Embryonic facial prominence (tissue), 1 donor: ENCODE results near the gene SCN5A.

Experiments
- DNase-seq: peaks from one replicate; pipeline ENCODE4 v3.0.0-alpha.2; 2016; ENCODE audit errors: extremely low spot score

The SCN5A gene

DNA sequence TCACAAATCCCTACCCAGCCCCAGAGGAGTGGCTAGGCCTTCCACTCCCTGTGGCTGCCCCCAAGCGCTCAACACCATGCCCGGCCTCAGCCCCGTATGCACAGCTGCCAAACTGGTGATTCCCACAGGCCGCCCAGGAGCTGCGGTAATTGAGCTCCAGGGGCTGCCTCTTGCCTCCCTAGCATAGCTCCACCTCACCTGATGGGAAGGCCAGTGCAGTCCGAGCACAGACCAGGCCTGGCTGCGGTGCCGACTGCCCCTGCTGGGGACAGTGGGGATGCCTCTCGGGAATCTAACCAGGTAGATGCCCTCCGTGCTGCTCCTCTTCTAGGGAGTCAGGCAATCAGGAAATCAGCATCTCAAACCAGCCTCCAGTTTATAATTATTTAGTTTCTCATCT is 25.9 kb downstream of the SCN5A start:
- DNase-seq, result no peak

DNA sequence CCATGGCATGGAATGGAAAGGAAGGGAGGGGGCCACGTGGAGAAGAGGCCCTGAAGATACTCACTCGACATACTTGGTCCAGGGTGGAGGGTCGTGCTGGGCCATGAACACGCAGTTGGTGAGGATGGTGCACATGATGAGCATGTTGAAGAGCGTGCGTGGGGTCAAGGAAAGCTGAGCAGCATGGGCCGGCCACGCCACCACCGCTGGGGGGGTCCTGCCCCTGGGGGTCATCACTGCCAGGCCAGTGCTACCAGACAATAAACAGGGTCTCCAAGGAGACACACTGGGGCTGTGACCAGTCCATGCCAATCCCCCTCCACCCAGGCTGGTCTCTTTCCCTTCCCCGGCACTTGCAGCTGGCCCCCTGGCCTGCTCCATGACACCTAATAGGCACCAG is 27.2 kb downstream of the SCN5A start:
- no peak for DNase-seq

- DNase-seq, result no peak
Measured at GRCh38 chr3:38620236-38620635, 29.3 kb downstream of the SCN5A start.

DNA sequence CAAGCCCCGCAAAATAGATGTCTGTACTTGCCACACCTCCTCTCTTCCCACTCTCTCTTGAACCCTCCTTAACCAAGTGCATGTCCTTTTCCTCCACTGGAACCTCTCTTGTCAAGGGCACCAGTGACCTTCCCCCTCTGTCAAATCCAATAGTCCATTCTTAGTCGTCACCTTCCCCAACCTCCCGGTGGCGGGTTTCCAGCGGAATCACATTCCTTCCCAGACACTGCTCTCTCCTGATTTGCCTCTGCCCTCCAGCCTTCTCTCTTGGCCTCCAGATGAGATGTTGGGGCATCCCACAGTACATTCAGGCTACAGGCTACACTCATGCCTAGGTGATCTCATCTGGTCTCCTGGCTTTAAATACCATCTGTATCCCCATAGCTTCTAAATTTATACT is 31.1 kb downstream of the SCN5A start:
- DNase-seq, result no peak

- no peak for DNase-seq
Measured at GRCh38 chr3:38617586-38617985, 31.9 kb downstream of the SCN5A start.

GRCh38 chr3:38617137-38617536 is 32.4 kb downstream of the SCN5A start:
- no peak for DNase-seq

DNA sequence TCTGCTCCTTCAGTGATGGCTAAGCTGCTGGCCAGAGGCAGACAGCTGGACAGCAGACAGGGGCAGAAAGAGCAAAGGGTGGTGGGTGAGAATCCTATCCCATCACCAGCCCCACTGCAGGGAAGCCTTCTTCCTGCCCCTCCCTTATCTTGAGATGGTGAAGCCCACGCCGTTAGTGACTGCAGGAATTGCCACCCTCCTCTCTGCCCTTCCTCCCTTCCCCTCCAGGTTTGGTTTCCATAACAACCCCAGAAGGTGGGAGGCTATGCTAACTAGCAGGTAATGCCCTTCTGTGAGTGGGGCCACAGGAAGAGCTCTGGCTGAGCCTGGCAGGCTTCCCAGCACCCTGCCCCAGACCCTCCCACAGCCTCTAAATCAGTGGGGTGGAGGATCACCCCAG is 32.8 kb downstream of the SCN5A start:
- DNase-seq, result no peak

DNA sequence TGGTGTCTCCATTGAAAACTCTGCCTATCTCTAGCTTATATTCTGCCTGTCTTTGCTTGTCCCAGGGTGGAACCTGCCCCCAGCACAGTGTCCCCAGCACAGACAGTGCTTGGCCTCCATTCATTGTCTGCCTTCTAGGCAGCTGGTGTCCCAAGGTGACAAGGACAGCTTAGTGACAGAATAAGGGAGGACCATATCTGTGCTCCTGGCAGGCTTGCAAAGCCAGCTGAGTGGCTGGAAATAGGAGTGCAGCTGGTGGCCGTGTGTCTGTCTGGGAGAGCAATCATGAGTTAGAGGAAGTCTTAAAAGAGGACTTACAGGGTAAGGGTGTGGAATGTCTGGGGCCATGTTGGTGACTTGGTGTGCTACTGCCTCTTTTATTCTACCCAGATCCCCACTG is 33.4 kb downstream of the SCN5A start:
- no peak for DNase-seq

GRCh38 chr3:38614651-38615352 is 34.7 kb downstream of the SCN5A start:
- DNase-seq, result no peak

DNA sequence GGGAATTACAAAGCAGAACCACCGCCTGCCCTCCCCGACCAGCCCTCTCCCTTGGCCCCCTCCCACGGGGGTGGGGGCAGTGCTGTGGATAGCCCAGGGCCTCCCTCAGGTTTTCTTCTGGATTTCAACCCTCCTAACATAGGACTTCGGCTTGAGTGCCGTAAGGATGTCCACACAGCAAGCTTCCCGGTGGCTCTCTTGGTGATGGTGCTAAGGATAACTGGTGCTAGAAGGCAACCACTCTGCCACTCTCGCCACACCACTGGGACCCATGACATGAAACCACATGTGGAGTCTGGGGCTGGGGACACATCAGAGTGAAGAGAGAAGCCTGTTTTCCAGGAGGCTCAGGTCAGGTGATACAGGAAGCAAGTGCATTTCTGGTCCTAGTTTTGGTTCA is 35.4 kb downstream of the SCN5A start:
- DNase-seq, result no peak

DNA sequence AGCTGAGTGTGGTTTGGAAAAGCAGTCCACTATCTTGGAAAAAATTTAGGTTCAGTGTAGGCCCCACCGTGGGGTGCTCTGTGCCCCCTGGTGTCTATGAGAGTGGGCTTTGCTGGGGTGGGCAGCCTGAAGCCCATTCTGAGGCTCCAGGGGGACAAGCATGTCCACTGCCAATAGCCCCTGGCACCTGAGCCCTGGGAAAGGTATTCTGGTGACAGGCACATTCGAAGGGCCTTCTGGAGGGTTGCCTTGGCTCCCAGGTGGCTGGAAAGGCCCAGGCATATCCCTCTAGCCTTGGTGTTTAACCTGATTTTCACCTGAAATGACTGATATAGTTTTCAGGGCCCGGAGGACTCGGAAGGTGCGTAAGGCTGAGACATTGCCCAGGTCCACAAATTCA is 36.1 kb downstream of the SCN5A start:
- DNase-seq, result no peak

DNA sequence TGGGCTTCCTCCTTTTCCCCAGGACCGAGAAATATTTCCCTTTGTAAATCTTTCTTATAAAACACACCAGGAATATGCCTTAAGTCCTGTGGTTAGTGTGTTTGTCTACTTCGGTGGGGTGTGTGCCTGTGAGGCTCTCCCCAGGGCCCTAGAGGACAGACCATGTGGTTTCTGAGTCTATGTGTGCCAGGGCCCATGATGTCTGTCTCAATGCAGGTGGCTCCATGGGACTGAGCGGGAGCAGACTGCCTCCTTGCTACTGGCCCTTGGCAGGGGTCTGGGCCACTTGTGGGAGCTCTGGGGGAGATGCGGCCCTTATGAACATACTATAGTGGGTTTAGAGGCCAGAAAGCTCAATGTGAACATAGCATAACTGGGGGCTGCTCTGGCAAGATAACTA is 37.6 kb downstream of the SCN5A start:
- no peak for DNase-seq

DNA sequence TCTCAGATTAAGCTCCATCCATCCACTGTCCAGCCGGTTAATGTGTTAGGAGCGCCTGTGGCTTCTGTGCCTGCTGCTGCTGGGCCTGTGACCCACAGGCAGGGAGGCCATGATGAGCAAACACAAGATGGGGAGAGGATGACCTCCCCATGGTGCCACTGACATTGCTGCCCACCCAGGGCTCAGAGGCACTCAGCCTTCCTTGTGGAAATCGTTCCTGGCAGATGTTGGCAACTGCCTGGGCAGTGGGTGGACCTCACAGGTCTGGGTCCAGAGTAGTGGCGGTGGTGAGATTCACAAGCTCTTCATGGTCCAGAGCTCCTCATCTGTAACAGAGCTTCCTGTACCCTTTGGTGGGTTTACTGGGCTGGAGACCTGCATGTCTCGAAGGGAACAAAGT is 38.6 kb downstream of the SCN5A start:
- no peak for DNase-seq

GRCh38 chr3:38610436-38610835 is 39.1 kb downstream of the SCN5A start:
- DNase-seq, result no peak

DNA sequence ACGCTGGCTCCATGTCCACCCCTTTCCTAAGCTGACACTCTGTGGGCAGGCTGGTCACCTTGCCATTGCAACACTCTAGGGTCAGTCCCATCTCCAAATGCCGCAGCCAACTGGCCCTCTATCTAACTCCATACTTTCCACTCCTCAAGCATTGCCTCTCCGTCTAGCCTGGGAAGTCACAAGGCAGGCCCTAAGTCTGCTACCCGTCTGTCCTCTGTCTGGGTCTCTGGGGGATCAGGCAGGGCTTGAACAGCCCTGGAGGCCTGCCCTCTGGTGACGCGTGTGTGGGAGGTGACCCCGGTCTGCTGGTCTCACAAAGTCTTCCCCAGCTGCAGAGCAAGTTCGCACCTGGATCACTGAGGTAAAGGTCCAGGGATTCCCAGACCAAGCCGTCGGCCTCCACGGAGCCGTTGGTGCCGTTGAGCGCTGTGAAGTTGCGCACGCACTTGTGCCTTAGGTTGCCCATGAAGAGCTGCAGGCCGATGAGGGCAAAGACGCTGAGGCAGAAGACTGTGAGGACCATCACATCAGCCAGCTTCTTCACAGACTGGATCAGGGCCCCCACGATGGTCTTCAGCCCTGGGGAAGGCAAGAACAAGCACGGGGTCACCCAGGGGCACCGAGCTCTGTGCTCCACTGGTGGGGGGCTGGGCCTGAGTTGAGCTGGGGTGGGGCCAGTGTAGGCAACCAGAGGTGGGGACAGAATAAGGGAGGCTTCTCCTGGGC is 39.9 kb downstream of the SCN5A start:
- no peak for DNase-seq

GRCh38 chr3:38608961-38609360 is 40.5 kb downstream of the SCN5A start:
- no peak for DNase-seq

DNA sequence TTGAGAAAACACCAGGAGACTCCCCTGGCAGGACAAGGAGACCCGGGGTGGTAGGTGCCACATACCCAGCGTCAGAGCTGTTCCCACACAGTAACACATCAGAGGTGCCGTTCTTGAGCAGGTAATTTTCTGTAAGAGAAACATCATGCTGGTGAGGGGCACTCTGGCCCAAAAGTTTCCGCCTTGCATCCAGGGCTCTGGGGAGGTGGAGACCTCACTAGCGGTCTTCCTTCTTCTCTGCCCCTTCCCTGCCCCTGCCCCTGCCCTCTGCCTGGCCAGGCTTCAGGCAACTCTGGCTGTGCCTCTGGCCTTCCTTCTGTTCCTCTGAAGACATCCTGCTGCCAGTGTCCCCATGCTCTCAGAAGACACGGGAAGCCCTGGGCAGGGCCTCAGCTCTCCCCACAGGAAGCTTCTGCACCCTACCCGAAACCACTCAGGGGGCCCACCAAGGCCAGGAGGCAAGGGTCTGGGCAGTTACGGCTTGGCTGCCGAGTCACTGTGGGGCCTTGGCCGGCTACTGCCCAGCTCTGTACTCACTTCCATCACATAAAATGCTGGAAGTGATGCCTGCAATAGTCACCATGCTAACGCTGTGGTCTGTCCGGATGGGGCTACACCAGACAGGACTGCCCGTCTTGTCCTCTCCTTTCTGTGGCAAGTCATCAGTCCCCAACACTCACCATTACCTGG is 41.3 kb downstream of the SCN5A start:
- DNase-seq, result no peak

GRCh38 chr3:38606561-38606960 is 42.9 kb downstream of the SCN5A start:
- no peak for DNase-seq

DNA sequence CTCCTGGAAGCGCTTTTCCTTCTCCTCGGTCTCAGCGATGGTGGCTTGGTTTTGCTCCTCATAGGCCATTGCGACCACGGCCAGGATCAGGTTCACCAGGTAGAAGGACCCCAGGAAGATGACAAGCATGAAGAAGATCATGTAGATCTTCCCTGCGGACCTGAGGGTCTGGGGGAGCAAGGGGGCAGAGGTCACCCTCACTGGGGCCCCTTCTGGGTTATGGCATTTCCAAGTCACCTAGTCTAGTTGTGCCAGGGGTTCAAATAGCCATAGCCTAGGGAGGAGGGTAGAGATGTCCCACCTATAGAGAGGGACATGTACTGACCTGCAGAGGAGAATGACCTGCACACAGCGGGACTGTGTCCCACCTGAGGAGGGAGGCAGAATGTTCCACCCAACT is 43.5 kb downstream of the SCN5A start:
- DNase-seq, result no peak

DNA sequence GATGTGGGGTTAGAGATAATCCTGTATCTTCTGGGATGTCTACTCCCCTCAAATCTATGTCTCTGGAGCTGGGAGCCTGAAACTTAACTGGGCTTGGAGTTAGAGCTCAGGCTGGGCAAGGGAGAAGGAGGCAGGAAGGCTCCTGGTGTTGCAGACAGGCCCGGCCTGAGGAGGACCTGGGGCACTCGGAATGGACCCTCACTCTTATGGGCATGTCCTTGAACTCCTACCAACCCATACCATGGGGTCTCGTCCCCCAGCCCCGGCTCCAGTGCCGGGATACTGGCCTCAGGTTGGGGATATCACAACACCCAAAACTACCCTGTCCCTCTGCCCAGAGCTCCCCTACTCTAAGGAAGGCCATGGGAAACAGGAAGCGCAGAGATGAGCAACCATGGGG is 45.2 kb downstream of the SCN5A start:
- DNase-seq, result no peak

DNA sequence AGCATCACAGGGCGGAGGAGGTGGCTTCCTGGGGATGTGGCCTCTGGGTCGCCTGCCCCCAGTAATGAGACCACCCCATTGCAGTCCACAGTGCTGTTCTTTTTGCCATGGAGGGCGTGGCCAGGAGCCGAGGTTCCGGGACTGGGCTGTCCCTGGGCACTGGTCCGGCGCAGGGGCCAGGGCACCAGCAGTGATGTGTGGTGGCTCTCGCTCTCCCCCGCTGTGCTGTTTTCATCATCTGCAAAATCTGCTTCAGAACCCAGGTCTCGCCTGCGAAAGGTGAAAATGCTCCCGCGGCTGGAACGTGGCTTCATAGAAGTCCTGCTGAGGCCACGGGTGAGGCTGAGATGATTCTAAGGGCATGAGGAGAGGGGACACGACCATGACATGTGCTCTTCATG is 45.8 kb downstream of the SCN5A start:
- no peak for DNase-seq

- DNase-seq, result no peak
Measured at GRCh38 chr3:38602576-38603250, 46.8 kb downstream of the SCN5A start.
